ENCODE data around the gene SPNS3. TPM values are rescaled to one million over a fixed set of nuclear protein-coding genes. Genes with fewer than 3 reads are reported as not detected.

SPNS3 gene
- total RNA-seq, 1 experiment from 2014 or later: 0.37 TPM

GRCh38 chr17:4450710-4451316 lies 17.1 kb downstream of the SPNS3 start:
- CTCF ChIA-PET: no interaction called here
- no TSS peak for BruUV-seq (replicated peaks)

More at GRCh38 chr17:4450710-4451316, 17.1 kb downstream of the SPNS3 start:
- Histone ChIP-seq H3K27me3 (ENCODE audit: insufficient read depth, low read length) (no peaks in the 10 kb centered on the region), H3K4me1 (ENCODE audit: control insufficient read depth in 1 of 2, insufficient read depth in 2 of 2, low read length in 2 of 2) (no peaks in the 10 kb centered on the region), H4K20me1 (ENCODE audit: insufficient read depth) (no peaks in the 10 kb centered on the region), H3K9me3 (ENCODE audit: control insufficient read depth in 1 of 2, insufficient read depth in 1 of 2, low read depth in 1 of 2, low read length in 2 of 2) (no peaks in the 10 kb centered on the region), H3K4me3 (replicated peaks in 1 of 2; ENCODE audit: low read depth in 1 of 2, low read length in 2 of 2) (no peak overlapping the region), H3K36me3 (ENCODE audit: control insufficient read depth in 1 of 2, insufficient read depth in 2 of 2, low read length in 2 of 2) (no peaks in the 10 kb centered on the region), H2AFZ (ENCODE audit: low read depth, low read length, poor library complexity, severe bottlenecking) (no peak overlapping the region), H3K9ac (ENCODE audit: low read length) (no peak overlapping the region), H3K27ac (ENCODE audit: low read depth, low read length) (no peak overlapping the region), H3K79me2 (ENCODE audit: insufficient read depth, low read length) (no peaks in the 10 kb centered on the region), H3K9me2 (ENCODE audit: insufficient read depth) (no peaks in the 10 kb centered on the region), H3K4me2 (ENCODE audit: low read length) (no peak overlapping the region)
- ATAC-seq: no peak
- no peak for DNase-seq (ENCODE audit: low read depth, low spot score)
- RAD21 ChIA-PET (ENCODE audit: low non-redundant PET in 1 of 2, low total read pairs in 2 of 2, uncharacterized antibody in 2 of 2, unreplicated experiment in 2 of 2): no interaction called here
- TF ChIP-seq ZNF274 (IDR thresholded peaks at IDR 0.05; ENCODE audit: low read depth, low read length) (no peak), CBX3 (IDR thresholded peaks at IDR 0.05; ENCODE audit: low read depth) (no peak), EZH2phosphoT487 (IDR thresholded peaks at IDR 0.05; ENCODE audit: borderline replicate concordance) (no peak), REST (IDR thresholded peaks at IDR 0.05; ENCODE audit: low read depth) (no peak), RAD21 (IDR thresholded peaks at IDR 0.05; ENCODE audit: low read depth) (no peak), MAX (IDR thresholded peaks at IDR 0.05) (no peak), SP1 (IDR thresholded peaks at IDR 0.05; ENCODE audit: low read depth) (no peak)
- POLR2A ChIA-PET: no interaction called here
- intact Hi-C loops (cut with micrococcal nuclease): no loop called here

Data from HCT116 (cell line).